Subcutaneous adipose tissue (tissue), 4 donors: ENCODE measurements around the gene PPARD. TPM values are rescaled to one million over a fixed set of nuclear protein-coding genes. Genes with fewer than 3 reads are reported as not detected.

Experiments used
- CTCF ChIP-seq: fragments of 450-650 bp; IDR thresholded peaks from one replicate; pipeline ENCODE4 v1.5.1; 2016; ENCODE audit warnings: low read depth, mild to moderate bottlenecking, control low read depth, antibody characterized with exemption, moderate library complexity
- total RNA-seq, 4 donors: library from RNA; depleted of rRNA; stranded (reverse); fragments of >200 nt; gene quantifications; one replicate each; pipeline ENCODE4 v1.1.0, GENCODE V29; 2016

Gene PPARD
- total RNA-seq, 4 donors from 2014 or later: 6.1 to 17.3 (median 7.0) TPM

- TF ChIP-seq CTCF: no peak
Measured at GRCh38 chr6:35330541-35331119, 11.7 kb upstream of the PPARD start.

- no peak for TF ChIP-seq CTCF
Measured at GRCh38 chr6:35341557-35341956, 801 bp upstream of the PPARD start.

GRCh38 chr6:35343092-35343834 lies 905 bp downstream of the PPARD start:
- TF ChIP-seq CTCF: no peak

- no peak for TF ChIP-seq CTCF
Measured at GRCh38 chr6:35343835-35344550, 1.6 kb downstream of the PPARD start.

GRCh38 chr6:35351422-35351821 lies 9.1 kb downstream of the PPARD start:
- TF ChIP-seq CTCF: no peak

- no peak for TF ChIP-seq CTCF
Measured at GRCh38 chr6:35352735-35353134, 10.4 kb downstream of the PPARD start.

- TF ChIP-seq CTCF: no peak
Measured at GRCh38 chr6:35354361-35355135, 12.2 kb downstream of the PPARD start.
